HG03342 (cell line): ENCODE data around the gene PPP4R1.
A peak's percentile ranks its signal among the peaks of the same experiment; 100 is the strongest.

ENCODE experiments used
- ATAC-seq: cut with Tn5 transposase; IDR thresholded peaks from one replicate; pipeline ENCODE4 v1.9.1; 2021; ENCODE audit warnings: mild to moderate bottlenecking, moderate library complexity; ENCODE audit not compliant: unreplicated experiment

PPP4R1 gene

GRCh38 chr18:9594823-9595596, 19.3 kb downstream of the PPP4R1 start:
- ATAC-seq, result peak; percentile 80

GRCh38 chr18:9587924-9588323, 26.4 kb downstream of the PPP4R1 start:
- no peak for ATAC-seq

GRCh38 chr18:9586814-9587213, 27.5 kb downstream of the PPP4R1 start:
- no peak for ATAC-seq

- ATAC-seq, result no peak
Observed at GRCh38 chr18:9581667-9582066, 32.7 kb downstream of the PPP4R1 start.

GRCh38 chr18:9578306-9578705, 36.1 kb downstream of the PPP4R1 start:
- no peak for ATAC-seq

GRCh38 chr18:9577361-9577760, 37.0 kb downstream of the PPP4R1 start:
- no peak for ATAC-seq

- ATAC-seq, result no peak
Observed at GRCh38 chr18:9575558-9575957, 38.8 kb downstream of the PPP4R1 start.

- no peak for ATAC-seq
Observed at GRCh38 chr18:9574473-9575115, 39.8 kb downstream of the PPP4R1 start.

- no peak for ATAC-seq
Observed at GRCh38 chr18:9571546-9571945, 42.8 kb downstream of the PPP4R1 start.

- no peak for ATAC-seq
Observed at GRCh38 chr18:9570255-9570654, 44.1 kb downstream of the PPP4R1 start.

- no peak for ATAC-seq
Observed at GRCh38 chr18:9569178-9569577, 45.2 kb downstream of the PPP4R1 start.

GRCh38 chr18:9568186-9568585, 46.2 kb downstream of the PPP4R1 start:
- no peak for ATAC-seq

GRCh38 chr18:9565407-9565806, 49.0 kb downstream of the PPP4R1 start:
- ATAC-seq, result no peak

- ATAC-seq, result no peak
Observed at GRCh38 chr18:9563331-9563730, 51.0 kb downstream of the PPP4R1 start.

- ATAC-seq, result no peak
Observed at GRCh38 chr18:9562584-9562983, 51.8 kb downstream of the PPP4R1 start.

- no peak for ATAC-seq
Observed at GRCh38 chr18:9561759-9562158, 52.6 kb downstream of the PPP4R1 start.

GRCh38 chr18:9559253-9559652, 55.1 kb downstream of the PPP4R1 start:
- no peak for ATAC-seq

- no peak for ATAC-seq
Observed at GRCh38 chr18:9558387-9559064, 55.8 kb downstream of the PPP4R1 start.

GRCh38 chr18:9557250-9557943, 57.0 kb downstream of the PPP4R1 start:
- no peak for ATAC-seq

- ATAC-seq, result no peak
Observed at GRCh38 chr18:9552616-9553015, 61.7 kb downstream of the PPP4R1 start.

GRCh38 chr18:9552191-9552590, 62.2 kb downstream of the PPP4R1 start:
- ATAC-seq, result no peak
